Adipocyte (in vitro differentiated cells): ENCODE results near the gene NELFCD.
"Not testable (repeated sequence)": the region's sequence is repeated elsewhere in the genome, so short reads cannot be mapped to it uniquely, and the experiment has no call there.

Experiments
- DNase-seq: peaks from one replicate; pipeline ENCODE4 v3.0.0-alpha.2; 2015; ENCODE audit warnings: low read depth
- H3K27me3 ChIP-seq: replicated peaks from 2 replicates; pipeline ENCODE4 v1.7.0; 2013; ENCODE audit warnings: mild to moderate bottlenecking, low read length, moderate library complexity; ENCODE audit not compliant: control insufficient read depth, insufficient read depth
- H3K36me3 ChIP-seq: 2 replicates; pipeline ENCODE4 v1.7.0; 2013; ENCODE audit warnings: low read length, mild to moderate bottlenecking, moderate library complexity; ENCODE audit not compliant: control insufficient read depth, insufficient read depth, severe bottlenecking
- H3K4me1 ChIP-seq: 2 replicates; pipeline ENCODE4 v1.7.0; 2013; ENCODE audit warnings: mild to moderate bottlenecking, low read length, moderate library complexity; ENCODE audit not compliant: control insufficient read depth, insufficient read depth
- H3K4me3 ChIP-seq: 2 replicates; pipeline ENCODE4 v1.7.0; 2013; ENCODE audit warnings: mild to moderate bottlenecking, low read length, moderate library complexity
- H3K9ac ChIP-seq: 2 replicates; pipeline ENCODE4 v1.7.0; 2013; ENCODE audit warnings: mild to moderate bottlenecking, low read length, moderate library complexity
- H3K9me3 ChIP-seq: 2 replicates; pipeline ENCODE4 v1.7.0; 2013; ENCODE audit warnings: mild to moderate bottlenecking, low read length, moderate library complexity; ENCODE audit not compliant: control insufficient read depth

NELFCD gene

DNA sequence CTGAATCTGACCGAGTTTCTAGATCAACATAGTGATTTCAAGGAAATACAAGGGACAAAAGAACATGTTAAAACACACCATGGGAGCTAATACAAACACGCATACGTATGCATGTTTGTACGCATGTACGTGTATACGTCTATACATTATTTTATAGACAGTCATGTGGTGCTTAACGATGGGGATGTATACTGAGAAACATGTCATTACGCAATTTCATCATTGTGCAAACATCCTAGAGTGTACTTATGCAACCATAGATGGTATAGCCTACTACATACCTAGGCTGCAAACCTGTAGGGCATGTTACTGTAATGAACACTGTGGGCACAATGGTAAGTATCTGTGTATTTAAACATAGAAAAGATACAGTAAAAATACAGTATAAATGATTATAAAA is 25.0 kb upstream of the NELFCD start:
- H3K4me3 ChIP-seq: no peak overlapping the region
- H3K27me3 ChIP-seq: no peaks in the 10 kb centered on the region
- no peak for DNase-seq
- no peaks in the 10 kb centered on the region for H3K4me1 ChIP-seq
- H3K36me3 ChIP-seq: no peaks in the 10 kb centered on the region
- H3K9me3 ChIP-seq: no peaks in the 10 kb centered on the region
- H3K9ac ChIP-seq: no peak overlapping the region

GRCh38 chr20:58959652-58960051 is 21.4 kb upstream of the NELFCD start:
- H3K9ac ChIP-seq: no peak overlapping the region
- peaks cover 3% of the 10 kb centered on the region for H3K9me3 ChIP-seq
- DNase-seq: no peak
- no peaks in the 10 kb centered on the region for H3K4me1 ChIP-seq
- H3K36me3 ChIP-seq: no peaks in the 10 kb centered on the region
- H3K4me3 ChIP-seq: no peak overlapping the region
- no peaks in the 10 kb centered on the region for H3K27me3 ChIP-seq

DNA sequence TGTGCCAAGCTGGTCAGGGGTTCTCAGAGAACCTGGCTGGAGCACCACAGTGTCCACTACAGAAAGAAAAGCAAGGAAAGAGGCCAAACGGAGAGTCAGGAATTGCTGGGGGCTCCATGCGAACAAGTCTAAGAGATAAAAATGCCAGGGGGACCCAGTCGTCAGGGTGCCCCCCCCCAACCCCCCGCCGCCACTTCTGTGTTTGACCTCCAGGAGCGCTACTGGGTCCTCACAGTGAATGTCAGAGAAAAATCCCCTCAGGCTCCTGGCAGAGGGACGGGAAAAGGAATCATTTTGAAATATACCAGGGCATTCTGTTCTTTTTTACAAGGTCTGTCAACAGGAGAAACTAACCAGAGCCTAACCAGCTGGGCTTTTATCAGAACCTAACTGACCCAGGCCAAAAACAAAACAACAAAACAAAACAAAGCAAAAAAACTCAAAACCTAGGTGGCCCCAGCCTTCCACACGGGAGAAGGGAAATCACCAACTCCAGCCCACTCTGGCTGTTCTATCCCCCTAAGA is 17.9 kb upstream of the NELFCD start:
- peaks cover 3% of the 10 kb centered on the region for H3K9me3 ChIP-seq
- H3K4me3 ChIP-seq: no peak overlapping the region
- DNase-seq: no peak
- H3K36me3 ChIP-seq: no peaks in the 10 kb centered on the region
- H3K27me3 ChIP-seq: peaks cover 6% of the 10 kb centered on the region
- no peaks in the 10 kb centered on the region for H3K4me1 ChIP-seq
- H3K9ac ChIP-seq: no peak overlapping the region

DNA sequence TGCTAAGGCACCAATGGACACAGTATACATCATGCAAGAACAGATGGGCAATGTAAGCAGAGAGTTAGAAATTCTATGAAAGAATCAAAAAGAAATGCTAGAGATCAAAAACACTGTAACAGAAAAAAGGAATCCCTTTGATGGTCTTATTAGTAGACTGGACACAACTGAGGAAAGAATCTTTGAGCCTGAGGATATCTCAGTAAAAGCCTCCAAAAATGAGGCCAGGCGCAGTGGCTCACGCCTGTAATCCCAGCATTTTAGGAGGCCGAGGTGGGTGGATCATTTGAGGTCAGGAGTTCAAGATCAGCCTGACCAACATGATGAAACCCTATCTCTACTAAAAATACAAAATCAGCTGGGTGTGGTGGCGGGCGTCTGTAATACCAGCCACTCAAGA is 17.1 kb upstream of the NELFCD start:
- not testable (repeated sequence) for H3K27me3 ChIP-seq, H3K36me3 ChIP-seq, H3K9me3 ChIP-seq, H3K9ac ChIP-seq, H3K4me3 ChIP-seq, DNase-seq, H3K4me1 ChIP-seq

- no peak for DNase-seq
- Histone ChIP-seq H3K4me3 (no peak overlapping the region), H3K36me3 (no peaks in the 10 kb centered on the region), H3K4me1 (no peaks in the 10 kb centered on the region), H3K9me3 (peaks cover 19% of the 10 kb centered on the region), H3K9ac (no peak overlapping the region), H3K27me3 (peaks cover 6% of the 10 kb centered on the region)
These were observed 15.6 kb upstream of the NELFCD start for GRCh38 chr20:58965270-58966064.

DNA sequence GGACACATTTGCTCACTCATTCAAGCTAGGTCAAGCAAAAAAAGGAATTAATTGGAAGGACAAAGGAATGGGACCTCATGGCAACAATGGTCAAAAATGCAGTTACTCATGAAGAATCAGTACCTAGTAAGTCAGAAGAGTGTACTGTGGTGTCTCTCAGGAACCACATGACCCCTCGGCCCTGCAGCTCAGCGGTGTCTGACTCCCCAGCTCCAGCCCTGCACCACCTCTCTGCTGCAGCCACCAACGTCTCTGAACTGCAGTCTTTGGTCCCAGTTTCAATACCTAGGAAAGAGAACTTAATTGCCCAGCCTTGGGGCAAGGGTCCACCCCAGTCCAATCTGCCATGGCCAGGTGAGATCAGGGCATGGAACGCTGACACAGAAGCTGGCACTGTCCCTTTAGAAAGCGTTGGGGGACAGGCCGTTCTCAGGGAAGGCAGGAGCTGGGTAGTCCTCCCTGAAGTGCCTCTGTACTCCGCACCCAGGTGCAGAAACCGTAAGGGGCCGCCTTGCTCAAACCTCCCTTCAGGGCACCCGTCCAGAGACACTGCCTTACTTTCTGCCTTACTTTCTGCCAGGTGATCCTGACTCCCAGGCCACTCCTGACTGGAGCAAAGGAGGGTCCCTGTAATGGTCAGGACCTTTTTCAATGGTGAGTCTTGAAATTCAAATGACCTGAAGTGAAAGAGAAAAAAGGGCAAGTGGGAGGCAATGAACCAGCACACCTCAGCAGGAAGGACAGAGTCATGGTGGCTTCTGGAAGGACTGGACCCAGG is 13.2 kb upstream of the NELFCD start:
- H3K4me3 ChIP-seq: no peak overlapping the region
- H3K9me3 ChIP-seq: peaks cover 19% of the 10 kb centered on the region
- H3K36me3 ChIP-seq: no peaks in the 10 kb centered on the region
- peaks cover 6% of the 10 kb centered on the region for H3K27me3 ChIP-seq
- H3K4me1 ChIP-seq: no peaks in the 10 kb centered on the region
- no peak for DNase-seq
- H3K9ac ChIP-seq: no peak overlapping the region

DNA sequence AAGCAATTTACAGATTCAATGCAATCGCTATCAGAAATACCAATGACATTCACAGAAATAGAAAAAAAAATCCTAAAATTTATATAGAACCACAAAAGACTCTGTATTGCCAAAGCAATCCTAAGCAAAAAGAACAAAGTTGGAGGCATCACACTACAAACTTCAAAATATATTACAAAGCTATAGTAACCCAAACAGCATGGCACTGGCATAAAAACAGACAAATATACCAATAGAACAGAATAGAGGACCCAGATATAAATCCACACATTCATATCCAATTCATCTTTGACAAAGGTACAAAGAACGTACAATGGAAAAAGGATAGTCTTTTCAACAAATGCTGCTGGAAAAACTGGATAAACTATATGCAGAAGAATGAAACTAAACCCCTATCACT is 11.6 kb upstream of the NELFCD start:
- Histone ChIP-seq H3K27me3 (peaks cover 6% of the 10 kb centered on the region), H3K4me3 (no peak overlapping the region), H3K4me1 (no peaks in the 10 kb centered on the region), H3K9me3 (peaks cover 16% of the 10 kb centered on the region), H3K36me3 (no peaks in the 10 kb centered on the region), H3K9ac (no peak overlapping the region)
- no peak for DNase-seq

- DNase-seq: no peak
- Histone ChIP-seq H3K4me1 (no peaks in the 10 kb centered on the region), H3K9me3 (peaks cover 20% of the 10 kb centered on the region), H3K36me3 (no peaks in the 10 kb centered on the region), H3K9ac (no peak overlapping the region), H3K27me3 (peaks cover 6% of the 10 kb centered on the region), H3K4me3 (no peak overlapping the region)
These were observed 10.9 kb upstream of the NELFCD start for GRCh38 chr20:58970146-58970545.

DNA sequence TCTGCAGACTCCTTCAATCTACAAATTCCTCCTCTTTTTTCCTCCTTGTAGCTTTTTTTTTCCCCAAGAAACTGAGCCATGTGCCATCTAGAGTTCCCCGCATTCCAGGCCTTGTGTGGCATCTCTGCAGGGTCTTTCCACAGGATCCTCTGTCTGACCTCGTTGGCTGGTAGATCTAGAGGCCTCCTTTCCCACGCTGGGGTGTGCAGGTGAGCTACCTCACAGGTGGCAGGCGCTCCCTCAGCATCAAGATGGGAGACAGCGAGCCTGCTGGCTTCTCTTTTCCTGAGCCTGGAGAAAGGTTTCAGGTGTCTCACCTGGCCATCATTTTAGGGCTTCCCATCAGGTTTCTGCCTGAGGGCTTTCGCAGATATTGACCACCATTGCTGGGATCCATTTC is 9.6 kb upstream of the NELFCD start:
- Histone ChIP-seq H3K36me3 (no peaks in the 10 kb centered on the region), H3K4me1 (no peaks in the 10 kb centered on the region), H3K27me3 (no peaks in the 10 kb centered on the region), H3K9me3 (peaks cover 32% of the 10 kb centered on the region), H3K4me3 (no peak overlapping the region), H3K9ac (no peak overlapping the region)
- no peak for DNase-seq

- Histone ChIP-seq H3K36me3 (no peaks in the 10 kb centered on the region), H3K9me3 (peaks cover 35% of the 10 kb centered on the region), H3K4me1 (no peaks in the 10 kb centered on the region), H3K9ac (no peak overlapping the region), H3K27me3 (no peaks in the 10 kb centered on the region), H3K4me3 (no peak overlapping the region)
- DNase-seq: no peak
These were observed 7.9 kb upstream of the NELFCD start for GRCh38 chr20:58973179-58973578.

- Histone ChIP-seq H3K4me3 (no peak overlapping the region), H3K9me3 (peaks cover 32% of the 10 kb centered on the region), H3K4me1 (no peaks in the 10 kb centered on the region), H3K36me3 (no peaks in the 10 kb centered on the region), H3K9ac (no peak overlapping the region), H3K27me3 (no peaks in the 10 kb centered on the region)
- no peak for DNase-seq
These were observed 7.2 kb upstream of the NELFCD start for GRCh38 chr20:58973866-58974265.
